Subcutaneous adipose tissue (tissue), 4 donors: ENCODE measurements around the gene LELP1. TPM values are rescaled to one million over a fixed set of nuclear protein-coding genes. Genes with fewer than 3 reads are reported as not detected.

Experiments used
- CTCF ChIP-seq: fragments of 450-650 bp; IDR thresholded peaks from one replicate; pipeline ENCODE4 v1.5.1; 2016; ENCODE audit warnings: low read depth, mild to moderate bottlenecking, control low read depth, antibody characterized with exemption, moderate library complexity
- total RNA-seq, 4 donors: library from RNA; depleted of rRNA; stranded (reverse); fragments of >200 nt; gene quantifications; one replicate each; pipeline ENCODE4 v1.1.0, GENCODE V29; 2016

LELP1 gene
- total RNA-seq, 4 donors from 2014 or later = not detected

- no peak for TF ChIP-seq CTCF
Measured at GRCh38 chr1:153194331-153195050, 8.7 kb upstream of the LELP1 start.

GRCh38 chr1:153195216-153195615, 8.0 kb upstream of the LELP1 start:
- no peak for TF ChIP-seq CTCF

- no peak for TF ChIP-seq CTCF
Measured at GRCh38 chr1:153202006-153202405, 1.2 kb upstream of the LELP1 start.

- no peak for TF ChIP-seq CTCF
Measured at GRCh38 chr1:153206631-153207030, 3.4 kb downstream of the LELP1 start.

GRCh38 chr1:153210206-153210605, 7.0 kb downstream of the LELP1 start:
- TF ChIP-seq CTCF = no peak

GRCh38 chr1:153212201-153212600, 9.0 kb downstream of the LELP1 start:
- TF ChIP-seq CTCF = no peak

GRCh38 chr1:153213519-153213918, 10.3 kb downstream of the LELP1 start:
- no peak for TF ChIP-seq CTCF
